GM18861 (cell line): Measurements from ENCODE around the gene IL17RE.
"Not testable (repeated sequence)": the region's sequence is repeated elsewhere in the genome, so short reads cannot be mapped to it uniquely, and the experiment has no call there.

Source experiments
- ATAC-seq: cut with Tn5 transposase; IDR thresholded peaks from one replicate; pipeline ENCODE4 v1.9.1; 2021; ENCODE audit not compliant: unreplicated experiment

Gene IL17RE

DNA sequence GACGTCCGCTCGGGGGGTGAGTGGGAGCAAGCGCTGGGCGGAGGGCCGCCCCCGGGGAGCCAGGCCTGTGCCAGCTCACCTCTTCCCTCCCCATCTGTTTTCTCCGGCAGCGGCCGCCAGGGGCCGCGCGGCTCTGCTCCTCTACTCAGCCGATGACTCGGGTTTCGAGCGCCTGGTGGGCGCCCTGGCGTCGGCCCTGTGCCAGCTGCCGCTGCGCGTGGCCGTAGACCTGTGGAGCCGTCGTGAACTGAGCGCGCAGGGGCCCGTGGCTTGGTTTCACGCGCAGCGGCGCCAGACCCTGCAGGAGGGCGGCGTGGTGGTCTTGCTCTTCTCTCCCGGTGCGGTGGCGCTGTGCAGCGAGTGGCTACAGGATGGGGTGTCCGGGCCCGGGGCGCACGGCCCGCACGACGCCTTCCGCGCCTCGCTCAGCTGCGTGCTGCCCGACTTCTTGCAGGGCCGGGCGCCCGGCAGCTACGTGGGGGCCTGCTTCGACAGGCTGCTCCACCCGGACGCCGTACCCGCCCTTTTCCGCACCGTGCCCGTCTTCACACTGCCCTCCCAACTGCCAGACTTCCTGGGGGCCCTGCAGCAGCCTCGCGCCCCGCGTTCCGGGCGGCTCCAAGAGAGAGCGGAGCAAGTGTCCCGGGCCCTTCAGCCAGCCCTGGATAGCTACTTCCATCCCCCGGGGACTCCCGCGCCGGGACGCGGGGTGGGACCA lies 30.4 kb downstream of the IL17RE start:
- ATAC-seq = peak; percentile 57

DNA sequence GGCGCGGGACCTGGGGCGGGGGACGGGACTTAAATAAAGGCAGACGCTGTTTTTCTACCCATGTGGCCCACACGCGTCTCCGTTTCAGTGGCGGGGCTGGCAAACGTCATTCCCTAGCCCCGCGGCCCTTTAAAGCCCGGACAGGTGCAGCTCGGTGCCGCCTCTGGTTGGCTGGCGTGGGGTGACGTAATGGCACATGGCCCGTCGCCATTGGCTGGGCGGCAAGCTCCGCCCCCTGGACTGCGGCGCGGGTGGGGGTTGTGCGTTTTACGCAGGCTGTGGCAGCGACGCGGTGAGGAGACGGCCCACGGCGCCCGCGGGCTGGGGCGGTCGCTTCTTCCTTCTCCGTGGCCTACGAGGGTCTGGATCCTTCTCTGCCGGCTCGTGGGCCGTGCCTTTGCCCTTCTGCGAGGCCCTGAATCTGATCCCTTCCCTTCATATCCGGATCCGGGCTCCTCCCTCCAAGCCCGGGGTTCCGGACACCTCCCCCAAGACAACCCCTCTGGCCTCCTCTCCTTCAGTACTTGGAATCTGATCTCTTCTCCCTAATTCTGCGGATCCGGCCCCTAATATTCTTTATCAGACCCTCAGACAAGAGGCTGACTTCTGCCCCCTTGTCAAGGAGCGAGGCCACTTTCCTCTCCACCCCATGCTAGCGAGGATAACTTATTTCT lies 31.1 kb downstream of the IL17RE start, which contains the start of gene CRELD1:
CRELD1 (plus strand) TSS at position 274 of the 674 bp plus-strand sequence. CDS start 605 bp downstream, outside the sequence.
- ATAC-seq = peak; percentile 75

DNA sequence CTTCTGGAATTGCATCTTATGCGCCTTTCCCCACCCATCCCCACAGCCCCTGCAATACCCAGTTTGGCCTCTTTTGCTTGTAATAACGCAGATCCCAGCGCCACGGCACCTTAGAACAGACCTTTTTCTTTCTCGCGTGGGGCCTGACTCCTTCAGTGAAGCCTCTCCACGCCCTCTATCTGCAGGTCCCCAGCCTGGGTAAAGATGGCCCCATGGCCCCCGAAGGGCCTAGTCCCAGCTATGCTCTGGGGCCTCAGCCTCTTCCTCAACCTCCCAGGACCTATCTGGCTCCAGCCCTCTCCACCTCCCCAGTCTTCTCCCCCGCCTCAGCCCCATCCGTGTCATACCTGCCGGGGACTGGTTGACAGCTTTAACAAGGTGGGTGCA lies 31.6 kb downstream of the IL17RE start:
- no peak for ATAC-seq

DNA sequence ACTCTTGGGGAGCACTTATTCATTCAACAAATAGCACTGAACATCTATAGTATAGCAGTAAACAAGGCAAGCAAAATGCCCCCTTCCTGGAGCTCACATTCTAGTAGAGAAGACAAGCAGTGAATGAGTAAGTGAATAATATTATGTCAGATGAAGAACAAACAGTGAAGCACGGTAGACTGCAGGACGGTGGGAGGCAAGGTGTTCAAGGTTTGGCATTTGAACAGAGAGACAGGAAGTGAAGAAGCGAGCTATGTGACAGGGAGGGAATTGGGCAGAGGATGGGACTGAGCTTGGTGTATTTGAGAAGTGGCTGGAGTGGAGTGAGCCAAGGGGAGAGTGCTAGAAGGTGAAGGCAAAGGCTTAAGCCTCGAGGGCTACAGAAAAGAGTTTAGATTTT lies 32.3 kb downstream of the IL17RE start:
- ATAC-seq = no peak

DNA sequence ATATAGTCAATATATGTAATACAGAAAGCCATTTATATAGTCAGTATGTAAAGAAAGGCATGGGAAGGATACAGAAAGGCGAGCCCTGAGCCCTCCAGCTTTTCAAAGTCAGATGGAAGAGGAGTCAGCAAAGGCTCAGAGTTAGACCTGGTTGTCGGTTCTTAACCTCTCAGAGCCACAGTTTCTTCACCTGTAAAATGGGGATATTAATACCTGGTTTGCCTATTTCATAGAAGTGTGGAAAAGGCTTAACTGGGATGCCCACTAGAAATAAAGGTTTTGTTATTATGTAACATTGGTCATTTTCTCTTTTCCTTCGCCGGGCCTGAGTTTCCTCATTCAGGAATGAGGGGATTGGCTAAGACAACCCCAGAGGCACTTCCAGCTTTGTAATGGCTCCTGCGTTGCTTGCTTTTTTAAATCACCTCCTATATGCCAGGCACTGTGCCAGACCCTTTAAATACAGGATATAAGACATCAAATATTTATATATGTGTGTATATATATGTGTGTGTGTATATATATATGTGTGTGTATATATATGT lies 33.4 kb downstream of the IL17RE start:
- ATAC-seq = no peak

DNA sequence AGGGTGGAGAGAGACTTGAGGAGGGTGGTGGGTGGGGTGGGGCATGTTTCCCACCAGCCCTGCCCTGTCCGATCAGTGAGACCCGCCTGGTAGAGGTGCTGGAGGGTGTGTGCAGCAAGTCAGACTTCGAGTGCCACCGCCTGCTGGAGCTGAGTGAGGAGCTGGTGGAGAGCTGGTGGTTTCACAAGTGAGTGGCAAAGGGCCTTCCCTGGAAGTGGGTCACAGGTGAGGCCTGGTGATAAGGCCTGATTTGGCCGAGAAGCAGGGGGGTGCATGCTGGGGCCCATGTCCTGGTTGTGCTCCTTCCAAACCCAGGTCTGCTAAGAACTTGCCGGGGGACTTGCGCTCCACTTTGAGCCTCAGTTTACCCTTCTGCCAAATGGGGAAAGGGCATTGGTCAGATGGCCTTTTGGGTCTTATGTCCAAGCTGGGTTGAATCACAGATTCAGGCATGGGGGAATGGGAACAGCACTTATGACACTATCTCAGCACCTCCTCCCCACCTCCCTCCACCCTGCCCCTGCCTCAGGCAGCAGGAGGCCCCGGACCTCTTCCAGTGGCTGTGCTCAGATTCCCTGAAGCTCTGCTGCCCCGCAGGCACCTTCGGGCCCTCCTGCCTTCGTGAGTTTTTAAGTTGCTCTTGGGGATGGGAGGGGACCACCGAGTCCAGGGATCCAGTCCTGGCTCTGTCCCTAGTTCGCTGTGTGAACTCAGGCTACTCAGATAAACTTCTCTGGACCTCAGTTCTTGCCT lies 35.0 kb downstream of the IL17RE start:
- no peak for ATAC-seq

DNA sequence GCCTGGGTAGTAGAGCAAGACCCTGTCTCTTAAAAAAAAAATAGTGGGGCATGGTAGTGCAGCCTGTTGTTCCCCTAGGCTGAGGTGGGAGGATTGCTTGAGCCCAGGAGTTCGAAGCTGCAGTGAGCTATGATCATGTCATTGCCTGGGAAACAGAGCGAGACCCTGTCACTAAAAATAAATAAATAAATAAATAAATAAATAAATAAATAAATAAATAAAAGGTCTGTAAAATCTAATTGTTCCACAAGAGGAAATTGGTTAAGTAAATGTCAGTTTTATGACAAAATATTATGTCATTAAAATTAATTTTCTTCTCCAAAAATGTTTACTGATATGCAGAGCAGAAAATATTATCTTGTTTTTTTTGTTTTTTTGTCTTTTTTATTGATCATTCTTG lies 36.3 kb downstream of the IL17RE start:
- ATAC-seq = no peak

DNA sequence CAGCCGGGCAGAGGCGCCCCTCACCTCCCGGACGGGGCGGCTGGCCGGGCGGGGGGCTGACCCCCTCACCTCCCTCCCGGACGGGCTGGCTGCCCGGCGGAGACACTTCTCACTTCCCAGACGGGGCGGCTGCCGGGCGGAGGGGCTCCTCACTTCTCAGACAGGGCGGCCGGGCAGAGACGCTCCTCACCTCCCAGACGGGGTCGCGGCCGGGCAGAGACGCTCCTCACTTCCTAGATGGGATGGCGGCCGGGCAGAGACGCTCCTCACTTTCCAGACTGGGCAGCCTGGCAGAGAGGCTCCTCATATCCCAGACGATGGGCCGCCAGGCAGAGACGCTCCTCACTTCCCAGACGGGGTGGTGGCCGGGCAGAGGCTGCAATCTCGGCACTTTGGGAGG lies 37.3 kb downstream of the IL17RE start:
- ATAC-seq = not testable (repeated sequence)

DNA sequence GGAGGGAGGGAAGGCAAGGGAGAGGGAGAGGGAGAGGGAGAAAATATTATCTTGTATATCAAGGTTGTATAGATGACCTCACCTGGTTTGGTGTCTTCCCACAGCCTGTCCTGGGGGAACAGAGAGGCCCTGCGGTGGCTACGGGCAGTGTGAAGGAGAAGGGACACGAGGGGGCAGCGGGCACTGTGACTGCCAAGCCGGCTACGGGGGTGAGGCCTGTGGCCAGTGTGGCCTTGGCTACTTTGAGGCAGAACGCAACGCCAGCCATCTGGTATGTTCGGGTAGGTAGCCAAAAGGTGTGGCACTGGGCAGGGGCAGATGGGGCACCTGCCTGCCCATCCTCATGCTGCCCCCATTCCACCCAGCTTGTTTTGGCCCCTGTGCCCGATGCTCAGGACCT lies 38.1 kb downstream of the IL17RE start:
- no peak for ATAC-seq

DNA sequence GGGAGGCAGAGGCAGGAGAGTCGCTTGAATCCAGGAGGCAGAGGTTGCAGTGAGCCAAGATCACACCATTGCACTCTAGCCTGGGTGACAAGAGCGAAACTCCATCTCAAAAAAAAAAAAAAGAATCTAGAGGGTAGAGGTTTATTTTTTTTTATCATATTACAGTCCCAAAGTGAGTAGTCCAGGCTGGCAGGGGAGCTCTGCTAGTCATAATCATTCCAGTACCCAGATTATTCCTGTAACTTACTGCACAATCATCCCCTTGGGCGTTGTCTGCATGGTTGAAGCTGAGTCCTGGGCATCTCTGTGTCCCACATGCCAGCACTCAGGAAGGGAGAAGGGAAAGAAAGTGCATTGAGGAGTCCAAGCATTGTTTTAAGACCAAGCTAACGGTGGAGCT lies 39.5 kb downstream of the IL17RE start:
- ATAC-seq = no peak

DNA sequence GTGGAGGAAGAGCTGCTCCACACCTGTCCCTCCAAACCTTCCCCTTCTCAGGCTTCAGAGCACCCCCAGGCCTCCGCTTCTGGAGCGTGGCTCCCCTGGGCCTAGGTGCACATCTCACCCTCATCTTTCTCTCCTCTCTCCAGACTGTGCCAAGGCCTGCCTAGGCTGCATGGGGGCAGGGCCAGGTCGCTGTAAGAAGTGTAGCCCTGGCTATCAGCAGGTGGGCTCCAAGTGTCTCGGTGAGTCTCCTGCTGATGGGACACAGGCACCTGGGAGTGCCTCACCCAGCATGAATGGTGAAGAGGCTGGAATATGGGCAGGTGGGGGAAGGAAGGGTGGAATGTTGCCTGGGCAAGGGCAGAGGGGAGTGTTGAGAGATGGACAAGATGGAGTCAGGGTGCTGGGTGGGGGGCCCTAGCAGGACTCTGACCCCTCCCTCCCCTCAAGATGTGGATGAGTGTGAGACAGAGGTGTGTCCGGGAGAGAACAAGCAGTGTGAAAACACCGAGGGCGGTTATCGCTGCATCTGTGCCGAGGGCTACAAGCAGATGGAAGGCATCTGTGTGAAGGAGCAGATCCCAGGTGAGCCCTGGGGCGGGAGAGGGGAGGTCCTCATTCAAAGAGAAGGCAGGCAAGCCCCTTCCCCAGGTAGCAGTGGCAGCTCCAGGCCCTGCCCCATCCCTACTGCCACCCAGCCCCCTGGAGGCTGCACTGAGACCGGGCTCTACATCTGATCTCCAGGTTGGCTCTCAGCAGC lies 40.5 kb downstream of the IL17RE start:
- no peak for ATAC-seq

DNA sequence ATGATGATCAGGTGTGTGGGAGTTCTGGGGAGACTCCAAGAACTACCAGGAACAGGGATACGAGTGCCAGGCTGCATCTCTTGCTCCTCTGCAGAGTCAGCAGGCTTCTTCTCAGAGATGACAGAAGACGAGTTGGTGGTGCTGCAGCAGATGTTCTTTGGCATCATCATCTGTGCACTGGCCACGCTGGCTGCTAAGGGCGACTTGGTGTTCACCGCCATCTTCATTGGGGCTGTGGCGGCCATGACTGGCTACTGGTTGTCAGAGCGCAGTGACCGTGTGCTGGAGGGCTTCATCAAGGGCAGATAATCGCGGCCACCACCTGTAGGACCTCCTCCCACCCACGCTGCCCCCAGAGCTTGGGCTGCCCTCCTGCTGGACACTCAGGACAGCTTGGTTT lies 41.6 kb downstream of the IL17RE start:
- ATAC-seq = no peak

DNA sequence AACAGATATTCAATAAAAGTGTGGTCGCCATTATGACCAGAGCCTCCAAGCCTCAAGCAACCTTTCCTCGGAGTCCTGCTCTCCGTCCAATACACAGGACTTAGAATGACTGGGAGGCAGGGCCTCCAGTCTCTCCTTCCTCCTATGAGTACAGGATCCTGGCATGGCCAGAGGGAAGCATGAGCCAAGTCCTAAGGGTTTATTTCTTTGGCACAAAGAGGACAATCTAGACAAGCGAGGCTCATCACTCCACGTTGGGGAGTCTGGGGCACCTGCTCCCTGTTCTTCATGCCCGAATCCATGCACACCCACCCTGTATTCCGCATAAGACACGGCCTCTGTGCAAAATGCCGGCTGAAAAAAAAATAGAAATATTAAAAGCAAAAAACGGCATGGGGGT lies 42.7 kb downstream of the IL17RE start:
- ATAC-seq = no peak

DNA sequence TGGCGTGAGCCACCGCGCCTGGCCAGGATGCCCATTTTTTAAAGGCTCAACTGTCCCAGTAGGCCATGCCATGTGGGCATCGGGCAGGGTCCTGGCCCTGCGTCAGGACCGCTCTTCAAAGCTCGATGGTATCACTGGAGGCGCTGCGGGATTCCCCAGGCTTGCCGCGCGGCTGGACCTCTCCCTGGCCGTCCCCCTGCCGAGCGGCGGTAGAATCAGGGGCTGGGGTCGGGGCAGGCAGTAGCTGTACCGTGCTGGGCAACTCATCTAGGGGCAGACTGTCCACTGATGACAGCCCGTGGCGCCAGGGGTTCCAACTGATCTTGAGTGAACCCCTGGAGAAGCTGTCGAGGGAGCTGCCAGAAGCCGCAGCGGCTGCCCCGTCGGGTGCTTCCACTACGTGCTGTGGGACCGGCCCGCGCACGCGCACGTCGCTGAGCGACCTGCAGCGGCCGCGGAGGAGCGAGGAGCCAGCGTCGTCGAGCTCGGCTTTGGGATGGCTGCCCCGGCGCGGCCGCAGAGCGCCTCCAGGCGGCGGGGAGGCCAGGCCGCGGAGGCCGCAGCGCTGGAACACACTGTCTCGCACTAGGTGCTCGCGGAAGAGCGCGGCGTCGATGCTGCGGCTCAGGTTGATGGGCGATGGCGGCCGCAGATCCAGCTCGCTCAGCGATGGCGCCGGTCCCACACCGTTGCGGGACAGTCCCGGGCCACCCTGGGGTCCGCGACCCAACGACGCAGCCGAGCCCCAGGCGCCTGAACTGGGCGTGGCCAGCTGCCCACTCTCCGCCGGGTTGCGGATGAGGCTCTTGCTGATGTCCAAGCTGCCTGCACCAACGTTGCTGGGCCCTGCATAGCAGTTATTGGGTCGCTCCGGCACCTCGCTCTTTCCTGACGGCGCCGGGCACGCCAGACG lies 43.7 kb downstream of the IL17RE start:
- peak; percentile 65 for ATAC-seq

DNA sequence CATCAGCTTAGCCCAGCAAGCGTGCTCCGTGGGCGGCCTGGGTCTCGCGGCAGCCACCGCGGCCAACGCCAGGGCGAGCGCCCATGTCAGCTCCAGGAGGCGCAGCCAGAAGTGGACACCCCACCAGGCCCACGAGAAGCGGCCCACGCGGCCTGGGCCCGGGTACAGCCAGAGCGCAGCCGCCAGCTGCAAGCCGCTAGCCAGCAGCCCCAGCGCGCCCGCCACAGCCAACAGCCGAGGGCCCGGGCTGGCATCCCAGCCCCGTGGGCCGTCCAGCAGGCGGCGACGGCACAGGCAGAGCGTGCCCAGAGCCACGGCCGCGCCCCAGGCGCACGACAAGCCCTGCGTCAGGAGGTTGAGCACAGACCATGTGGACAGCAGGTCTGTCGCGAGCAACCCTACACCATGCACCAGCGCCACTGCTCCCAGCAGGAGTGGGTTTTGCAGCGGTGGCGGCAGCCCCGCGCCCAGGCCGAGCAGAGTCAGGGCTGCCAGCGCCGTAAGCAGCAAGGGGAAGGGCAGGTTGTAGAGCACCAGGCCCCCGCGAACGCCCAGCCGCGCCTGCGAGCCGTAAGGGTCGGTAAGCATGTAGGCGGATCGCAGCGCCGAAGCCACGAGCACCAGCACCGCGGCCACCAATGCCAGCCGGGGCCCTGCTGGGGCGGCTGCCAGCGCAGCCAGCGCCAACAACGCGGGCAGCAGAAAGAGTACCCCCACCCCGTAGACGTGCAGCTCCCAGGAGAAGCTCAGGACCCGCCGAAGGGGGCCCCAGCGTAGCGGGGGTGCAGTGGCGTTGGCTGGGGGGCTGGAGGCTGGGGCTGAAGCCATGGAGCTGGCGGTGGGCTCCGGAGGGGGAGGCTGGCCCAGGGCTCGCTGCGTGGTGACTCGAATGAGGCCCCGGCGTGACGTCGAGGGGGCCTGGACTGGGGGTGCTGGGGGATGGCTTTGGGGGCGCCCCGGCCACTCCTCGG lies 44.7 kb downstream of the IL17RE start:
- no peak for ATAC-seq

DNA sequence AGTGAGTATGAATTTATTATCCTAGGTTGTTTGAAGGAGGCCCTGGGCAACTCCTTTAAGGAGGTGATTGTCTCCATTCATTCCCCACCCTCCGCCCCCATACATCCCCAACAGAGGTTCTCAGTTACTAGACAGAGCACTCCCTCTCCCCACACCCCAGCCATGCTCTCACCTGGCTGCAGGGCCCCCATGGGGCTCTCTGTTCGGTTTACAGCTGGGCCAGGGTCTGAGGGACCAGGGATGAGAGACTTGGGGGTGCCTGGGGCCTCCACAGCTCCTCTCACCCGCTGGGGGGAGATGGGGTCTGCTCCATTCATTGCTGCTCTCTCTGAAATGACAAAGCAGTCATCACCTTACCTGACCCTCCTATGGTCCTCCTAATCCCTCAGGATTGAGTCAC lies 45.9 kb downstream of the IL17RE start:
- no peak for ATAC-seq

DNA sequence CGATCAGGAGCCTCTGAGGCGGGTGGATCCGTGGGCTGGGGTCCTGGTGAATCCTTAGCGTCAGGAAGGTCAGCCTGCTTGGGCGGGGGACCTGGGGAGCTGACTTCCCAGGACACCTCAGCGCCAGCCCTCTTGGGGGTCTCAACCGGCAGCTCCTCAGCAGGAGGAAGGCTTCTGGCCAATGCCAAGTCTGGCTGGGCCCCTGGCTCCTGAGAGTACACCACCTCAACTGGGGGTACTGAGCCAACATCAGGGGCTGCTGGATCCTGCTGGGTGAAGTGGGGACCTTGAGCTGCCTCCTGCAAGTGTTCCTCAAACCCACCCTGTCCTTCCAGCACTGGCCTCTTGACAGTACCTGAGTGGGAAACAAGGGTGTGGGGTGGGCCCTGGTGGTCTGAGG lies 46.5 kb downstream of the IL17RE start:
- no peak for ATAC-seq

DNA sequence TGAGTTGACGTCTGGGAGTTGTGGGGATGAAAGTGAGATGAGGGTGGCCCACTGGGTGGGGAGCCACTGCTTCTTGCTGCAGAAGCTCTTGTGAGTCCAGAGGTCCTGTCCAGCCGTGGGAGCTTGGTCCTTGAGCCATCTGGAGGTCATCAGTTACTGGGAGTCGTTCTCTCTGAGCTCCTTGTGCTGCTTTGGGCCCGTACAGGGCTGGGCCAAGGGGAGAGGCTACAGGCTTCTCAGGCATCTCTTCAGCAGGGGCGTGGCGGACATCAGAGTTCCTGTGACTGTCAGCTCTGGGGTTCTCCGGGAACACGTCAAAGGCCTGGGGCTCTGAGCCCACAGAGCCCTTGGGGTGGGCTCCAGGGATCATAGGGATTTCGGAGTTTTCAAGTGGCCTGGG lies 47.0 kb downstream of the IL17RE start:
- no peak for ATAC-seq

DNA sequence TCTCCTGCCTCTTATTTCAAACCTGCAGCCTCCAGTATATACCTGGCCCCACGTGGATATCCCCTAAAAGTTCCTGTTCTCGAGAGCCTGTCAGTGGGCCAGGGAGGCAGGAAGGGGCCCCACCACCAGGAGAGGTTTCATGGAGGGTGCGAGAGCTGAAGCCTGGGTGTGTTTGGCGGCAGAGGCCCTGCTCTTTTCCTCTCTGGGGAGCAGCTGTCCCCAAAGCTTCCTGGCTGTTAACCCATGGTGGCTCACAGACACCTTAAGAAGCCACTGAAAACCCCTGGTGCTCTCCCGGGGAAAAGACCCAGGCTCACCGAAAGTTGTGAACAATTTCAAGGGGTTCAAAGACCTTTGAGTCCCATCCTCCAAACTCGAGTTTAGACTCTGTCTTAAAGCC lies 48.5 kb downstream of the IL17RE start:
- no peak for ATAC-seq
